Activated CD4-positive, CD25-positive, alpha-beta regulatory T cell treated with anti-CD3 and anti-CD28 coated beads, Interleukin-2, amount 50 U/mL, for 16 hours (primary cell): Measurements from ENCODE around the gene AUNIP.

Experiments used
- DNase-seq: peaks from one replicate; pipeline ENCODE4 v3.0.0-alpha.2; 2020; ENCODE audit warnings: low read depth, low spot score

Gene AUNIP

GRCh38 chr1:25794325-25794724 lies 64.9 kb downstream of the AUNIP start:
- no peak for DNase-seq

- DNase-seq, result no peak
These were observed 65.6 kb downstream of the AUNIP start for GRCh38 chr1:25793585-25794170.

GRCh38 chr1:25792115-25792514 lies 67.1 kb downstream of the AUNIP start:
- DNase-seq, result no peak

GRCh38 chr1:25790472-25790871 lies 68.8 kb downstream of the AUNIP start:
- DNase-seq, result no peak

- no peak for DNase-seq
These were observed 71.5 kb downstream of the AUNIP start for GRCh38 chr1:25787760-25788166.

GRCh38 chr1:25786887-25787759 lies 72.1 kb downstream of the AUNIP start:
- DNase-seq, result no peak

GRCh38 chr1:25785333-25786067 lies 73.8 kb downstream of the AUNIP start:
- no peak for DNase-seq

GRCh38 chr1:25784575-25785051 lies 74.6 kb downstream of the AUNIP start:
- no peak for DNase-seq
